ENCODE results near the gene ZNF503. TPM values are rescaled to one million over a fixed set of nuclear protein-coding genes. Genes with fewer than 3 reads are reported as not detected.
A peak's percentile ranks its signal among the peaks of the same experiment; 100 is the strongest.

Gene ZNF503
- total RNA-seq, 2 donors from 2014 or later: 20.8 to 38.6 TPM

GRCh38 chr10:75408509-75408875 is 6.9 kb upstream of the ZNF503 start:
- H3K9me3 ChIP-seq: no peaks in the 10 kb centered on the region
- H3K27me3 ChIP-seq: no peaks in the 10 kb centered on the region
- TF ChIP-seq POLR2A (IDR thresholded peaks at IDR 0.05): no peak
- TF ChIP-seq, protein P1, sequence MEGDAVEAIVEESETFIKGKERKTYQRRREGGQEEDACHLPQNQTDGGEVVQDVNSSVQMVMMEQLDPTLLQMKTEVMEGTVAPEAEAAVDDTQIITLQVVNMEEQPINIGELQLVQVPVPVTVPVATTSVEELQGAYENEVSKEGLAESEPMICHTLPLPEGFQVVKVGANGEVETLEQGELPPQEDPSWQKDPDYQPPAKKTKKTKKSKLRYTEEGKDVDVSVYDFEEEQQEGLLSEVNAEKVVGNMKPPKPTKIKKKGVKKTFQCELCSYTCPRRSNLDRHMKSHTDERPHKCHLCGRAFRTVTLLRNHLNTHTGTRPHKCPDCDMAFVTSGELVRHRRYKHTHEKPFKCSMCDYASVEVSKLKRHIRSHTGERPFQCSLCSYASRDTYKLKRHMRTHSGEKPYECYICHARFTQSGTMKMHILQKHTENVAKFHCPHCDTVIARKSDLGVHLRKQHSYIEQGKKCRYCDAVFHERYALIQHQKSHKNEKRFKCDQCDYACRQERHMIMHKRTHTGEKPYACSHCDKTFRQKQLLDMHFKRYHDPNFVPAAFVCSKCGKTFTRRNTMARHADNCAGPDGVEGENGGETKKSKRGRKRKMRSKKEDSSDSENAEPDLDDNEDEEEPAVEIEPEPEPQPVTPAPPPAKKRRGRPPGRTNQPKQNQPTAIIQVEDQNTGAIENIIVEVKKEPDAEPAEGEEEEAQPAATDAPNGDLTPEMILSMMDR (IDR thresholded peaks at IDR 0.05): no peak
- peak overlapping the region; percentile 63 to 100 (median 90) for H3K27ac ChIP-seq
- WGBS, 2 donors: 6 to 18% methylated on average over 21 to 23 of the region's 27 CpGs
- peak overlapping the region; percentile 54 to 95 for H3K4me3 ChIP-seq
- H3K4me1 ChIP-seq: peaks cover 42% of the 10 kb centered on the region
- intact Hi-C loops (cut with DNase I): loop anchor here (10.0 kb wide), 1 partner anchor 626 kb away; no protein-coding TSS in a partner anchor
- no peaks in the 10 kb centered on the region for H3K36me3 ChIP-seq (replicated peaks in 1 of 2; ENCODE audit: insufficient read depth in 1 of 2, low read depth in 2 of 2)
- no peak for ATAC-seq
- peak; percentile 14 to 35 (median 28) for DNase-seq

GRCh38 chr10:75407713-75408508 is 6.3 kb upstream of the ZNF503 start:
- intact Hi-C loops (cut with DNase I): loop anchor here (10.0 kb wide), 1 partner anchor 627 kb away; no protein-coding TSS in a partner anchor
- no peaks in the 10 kb centered on the region for H3K27me3 ChIP-seq
- TF ChIP-seq, protein P1 (IDR thresholded peaks at IDR 0.05): peak in 2 of 7 experiments; percentile 13 to 22
- TF ChIP-seq POLR2A (IDR thresholded peaks at IDR 0.05): peak in 1 of 3 donors; percentile 23
- no peaks in the 10 kb centered on the region for H3K9me3 ChIP-seq
- H3K27ac ChIP-seq: peak overlapping the region; percentile 63 to 100 (median 90)
- 21 to 52% methylated on average over 42 to 66 of the region's 68 CpGs for WGBS, 2 donors
- peak overlapping the region; percentile 54 to 95 for H3K4me3 ChIP-seq
- peaks cover 42% of the 10 kb centered on the region for H3K4me1 ChIP-seq
- no peaks in the 10 kb centered on the region for H3K36me3 ChIP-seq (replicated peaks in 1 of 2; ENCODE audit: insufficient read depth in 1 of 2, low read depth in 2 of 2)
- no peak for ATAC-seq
- DNase-seq: peak; percentile 35 to 64 (median 46)

GRCh38 chr10:75407224-75407712 is 5.7 kb upstream of the ZNF503 start:
- DNase-seq: peak; percentile 33 to 61 (median 37)
- 27 to 69% methylated on average over 21 to 37 of the region's 37 CpGs for WGBS, 2 donors
- intact Hi-C loops (cut with DNase I): loop anchor here (10.0 kb wide), 1 partner anchor 628 kb away; no protein-coding TSS in a partner anchor
- Histone ChIP-seq H3K9me3 (no peaks in the 10 kb centered on the region), H3K4me1 (peaks cover 42% of the 10 kb centered on the region), H3K36me3 (replicated peaks in 1 of 2; ENCODE audit: insufficient read depth in 1 of 2, low read depth in 2 of 2) (no peaks in the 10 kb centered on the region), H3K4me3 (peak overlapping the region in 1 of 2 donors; percentile 18), H3K27me3 (no peaks in the 10 kb centered on the region), H3K27ac (peak overlapping the region; percentile 63 to 100 (median 90))
- TF ChIP-seq, protein P1 (IDR thresholded peaks at IDR 0.05): peak in 4 of 7 experiments; percentile 10 to 32 (median 26)
- TF ChIP-seq POLR2A (IDR thresholded peaks at IDR 0.05): no peak
- ATAC-seq: no peak

- Histone ChIP-seq H3K36me3 (replicated peaks in 1 of 2; ENCODE audit: insufficient read depth in 1 of 2, low read depth in 2 of 2) (no peaks in the 10 kb centered on the region), H3K27ac (peak overlapping the region; percentile 63 to 100 (median 90)), H3K4me3 (no peak overlapping the region), H3K9me3 (no peaks in the 10 kb centered on the region), H3K4me1 (peaks cover 42% of the 10 kb centered on the region), H3K27me3 (no peaks in the 10 kb centered on the region)
- ATAC-seq: no peak
- TF ChIP-seq, protein P1 (IDR thresholded peaks at IDR 0.05): no peak
- intact Hi-C loops (cut with DNase I): loop anchor here (10.0 kb wide), 1 partner anchor 628 kb away; no protein-coding TSS in a partner anchor
- no peak for DNase-seq
- WGBS, 2 donors: 67 to 76% methylated on average over 16 to 29 of the region's 29 CpGs
These were observed 5.1 kb upstream of the ZNF503 start for GRCh38 chr10:75406462-75407223.

Data from body of pancreas (tissue), 4 donors.